PC-9 (cell line): ENCODE results near the gene SETBP1. TPM values are rescaled to one million over a fixed set of nuclear protein-coding genes. Genes with fewer than 3 reads are reported as not detected.

Experiments
- BruUV-seq: library from RNA; stranded (reverse); fragments of 400-500 nt; replicated peaks from 2 replicates; lab custom pipeline; 2021; lab: Mats Ljungman, UMichigan
- CTCF ChIA-PET: fragments of 300-600 bp; sonication (Branson Sonifier 250); formaldehyde crosslinking; loops from one replicate; lab custom pipeline; 2022; ENCODE audit warnings: antibody characterized with exemption; lab: Charles Lee
- POLR2A ChIA-PET: fragments of 300-600 bp; sonication (Branson Sonifier 250); formaldehyde crosslinking; loops from one replicate; lab custom pipeline; 2022; ENCODE audit warnings: antibody characterized with exemption; ENCODE audit not compliant: unreplicated experiment; lab: Charles Lee
- DNase-seq, 2 experiments: peaks; one replicate each; pipeline versions ENCODE4 v3.0.0 to v3.0.0-alpha.2; 2015 to 2022; ENCODE audit warnings: mixed read lengths in 1 of 2
- H2AFZ ChIP-seq: fragments of 200-600 bp; sonication (generic); 2 replicates; pipeline ENCODE4 v1.8.1; 2017; ENCODE audit warnings: antibody characterized with exemption
- H3F3A ChIP-seq: fragments of 200-600 bp; sonication (generic); 2 replicates; pipeline ENCODE4 v1.8.1; 2017; ENCODE audit warnings: antibody characterized with exemption, mild to moderate bottlenecking, low read depth; ENCODE audit not compliant: insufficient read depth
- H3K27ac ChIP-seq: fragments of 200-600 bp; sonication (generic); 2 replicates; pipeline ENCODE4 v1.6.1; 2016; ENCODE audit warnings: mixed run types
- H3K27me3 ChIP-seq: fragments of 200-600 bp; sonication (generic); 2 replicates; pipeline ENCODE4 v1.6.1; 2016; ENCODE audit warnings: low read depth, mixed run types; ENCODE audit not compliant: insufficient read depth
- H3K36me3 ChIP-seq: fragments of 200-600 bp; sonication (generic); 2 replicates; pipeline ENCODE4 v1.6.1; 2016; ENCODE audit warnings: low read depth, mixed run types
- H3K4me1 ChIP-seq: fragments of 200-600 bp; sonication (generic); replicated peaks from 2 replicates; pipeline ENCODE4 v1.6.1; 2016; ENCODE audit warnings: mixed run types; ENCODE audit not compliant: insufficient read depth
- H3K4me2 ChIP-seq: fragments of 200-600 bp; sonication (generic); 2 replicates; pipeline ENCODE4 v1.6.1; 2017; ENCODE audit warnings: mixed run types
- H3K4me3 ChIP-seq: fragments of 200-600 bp; sonication (generic); 2 replicates; pipeline ENCODE4 v1.6.1; 2016; ENCODE audit warnings: mixed run types
- H3K79me2 ChIP-seq: fragments of 200-600 bp; sonication (generic); 2 replicates; pipeline ENCODE4 v1.6.1; 2017; ENCODE audit warnings: low read depth, mixed run types
- H3K9me2 ChIP-seq: fragments of 200-600 bp; sonication (generic); 2 replicates; pipeline ENCODE4 v1.8.1; 2017; ENCODE audit warnings: mild to moderate bottlenecking; ENCODE audit not compliant: insufficient read depth
- H3K9me3 ChIP-seq: fragments of 200-600 bp; sonication (generic); 2 replicates; pipeline ENCODE4 v1.8.1; 2016; ENCODE audit warnings: low read depth; ENCODE audit not compliant: insufficient read depth
- H4K20me1 ChIP-seq: fragments of 200-600 bp; sonication (generic); 2 replicates; pipeline ENCODE4 v1.8.1; 2017; ENCODE audit not compliant: insufficient read depth
- EZH2 ChIP-seq: fragments of 200-600 bp; sonication (generic); IDR thresholded peaks from 2 replicates; pipeline ENCODE4 v1.8.0; 2017; ENCODE audit warnings: antibody characterized with exemption, low read depth
- intact Hi-C: fragments of 100-400 bp; cut with micrococcal nuclease; formaldehyde crosslinking; loops from one replicate; pipeline ENCODE4 v1.10.0; 2022; ENCODE audit not compliant: unreplicated experiment
- total RNA-seq: library from RNA; stranded (reverse); gene quantifications from 2 replicates; pipeline ENCODE4 v1.2.3, GENCODE V29; 2021
- TF ChIP-seq, protein P1 (sequence below): fragments of 200-600 bp; sonication (generic); conservative IDR thresholded peaks from 2 replicates; pipeline ENCODE4 v1.6.1; 2017; ENCODE audit warnings: mixed run types, antibody characterized with exemption, mild to moderate bottlenecking, moderate library complexity

The SETBP1 gene
- total RNA-seq, 1 experiment from 2014 or later = 9.0 TPM

DNA sequence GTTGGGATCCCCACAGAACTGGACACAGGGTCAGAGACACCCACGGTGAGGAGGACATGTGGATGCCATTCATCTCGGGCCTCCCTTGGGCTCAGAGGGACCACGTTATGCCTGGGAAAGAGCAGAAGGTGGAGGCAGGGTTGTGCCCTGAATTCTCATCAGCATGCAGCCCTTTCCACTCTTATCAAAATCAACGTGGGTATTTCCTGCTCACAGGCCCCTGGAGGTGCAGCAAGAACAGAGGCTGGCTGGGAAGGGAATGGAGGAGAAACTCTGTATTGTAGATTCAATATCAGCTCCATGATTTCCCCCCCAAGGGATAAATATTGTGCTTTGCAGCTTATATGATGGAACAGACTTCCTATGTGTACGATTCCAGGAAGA is 90.9 kb downstream of the SETBP1 start:
- Histone ChIP-seq H3K79me2 (no peaks in the 10 kb centered on the region), H3K4me1 (no peaks in the 10 kb centered on the region), H3K27me3 (no peaks in the 10 kb centered on the region), H3K27ac (no peak overlapping the region), H3F3A (no peaks in the 10 kb centered on the region), H3K4me3 (no peak overlapping the region), H4K20me1 (no peaks in the 10 kb centered on the region), H3K9me3 (no peaks in the 10 kb centered on the region), H3K9me2 (no peaks in the 10 kb centered on the region), H3K4me2 (no peak overlapping the region), H2AFZ (no peak overlapping the region), H3K36me3 (no peaks in the 10 kb centered on the region)
- CTCF ChIA-PET = no interaction called here
- POLR2A ChIA-PET = no interaction called here
- BruUV-seq = no TSS peak
- intact Hi-C loops = no loop called here
- TF ChIP-seq, protein P1, sequence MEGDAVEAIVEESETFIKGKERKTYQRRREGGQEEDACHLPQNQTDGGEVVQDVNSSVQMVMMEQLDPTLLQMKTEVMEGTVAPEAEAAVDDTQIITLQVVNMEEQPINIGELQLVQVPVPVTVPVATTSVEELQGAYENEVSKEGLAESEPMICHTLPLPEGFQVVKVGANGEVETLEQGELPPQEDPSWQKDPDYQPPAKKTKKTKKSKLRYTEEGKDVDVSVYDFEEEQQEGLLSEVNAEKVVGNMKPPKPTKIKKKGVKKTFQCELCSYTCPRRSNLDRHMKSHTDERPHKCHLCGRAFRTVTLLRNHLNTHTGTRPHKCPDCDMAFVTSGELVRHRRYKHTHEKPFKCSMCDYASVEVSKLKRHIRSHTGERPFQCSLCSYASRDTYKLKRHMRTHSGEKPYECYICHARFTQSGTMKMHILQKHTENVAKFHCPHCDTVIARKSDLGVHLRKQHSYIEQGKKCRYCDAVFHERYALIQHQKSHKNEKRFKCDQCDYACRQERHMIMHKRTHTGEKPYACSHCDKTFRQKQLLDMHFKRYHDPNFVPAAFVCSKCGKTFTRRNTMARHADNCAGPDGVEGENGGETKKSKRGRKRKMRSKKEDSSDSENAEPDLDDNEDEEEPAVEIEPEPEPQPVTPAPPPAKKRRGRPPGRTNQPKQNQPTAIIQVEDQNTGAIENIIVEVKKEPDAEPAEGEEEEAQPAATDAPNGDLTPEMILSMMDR = no peak
- no peak for TF ChIP-seq EZH2
- DNase-seq = no peak

DNA sequence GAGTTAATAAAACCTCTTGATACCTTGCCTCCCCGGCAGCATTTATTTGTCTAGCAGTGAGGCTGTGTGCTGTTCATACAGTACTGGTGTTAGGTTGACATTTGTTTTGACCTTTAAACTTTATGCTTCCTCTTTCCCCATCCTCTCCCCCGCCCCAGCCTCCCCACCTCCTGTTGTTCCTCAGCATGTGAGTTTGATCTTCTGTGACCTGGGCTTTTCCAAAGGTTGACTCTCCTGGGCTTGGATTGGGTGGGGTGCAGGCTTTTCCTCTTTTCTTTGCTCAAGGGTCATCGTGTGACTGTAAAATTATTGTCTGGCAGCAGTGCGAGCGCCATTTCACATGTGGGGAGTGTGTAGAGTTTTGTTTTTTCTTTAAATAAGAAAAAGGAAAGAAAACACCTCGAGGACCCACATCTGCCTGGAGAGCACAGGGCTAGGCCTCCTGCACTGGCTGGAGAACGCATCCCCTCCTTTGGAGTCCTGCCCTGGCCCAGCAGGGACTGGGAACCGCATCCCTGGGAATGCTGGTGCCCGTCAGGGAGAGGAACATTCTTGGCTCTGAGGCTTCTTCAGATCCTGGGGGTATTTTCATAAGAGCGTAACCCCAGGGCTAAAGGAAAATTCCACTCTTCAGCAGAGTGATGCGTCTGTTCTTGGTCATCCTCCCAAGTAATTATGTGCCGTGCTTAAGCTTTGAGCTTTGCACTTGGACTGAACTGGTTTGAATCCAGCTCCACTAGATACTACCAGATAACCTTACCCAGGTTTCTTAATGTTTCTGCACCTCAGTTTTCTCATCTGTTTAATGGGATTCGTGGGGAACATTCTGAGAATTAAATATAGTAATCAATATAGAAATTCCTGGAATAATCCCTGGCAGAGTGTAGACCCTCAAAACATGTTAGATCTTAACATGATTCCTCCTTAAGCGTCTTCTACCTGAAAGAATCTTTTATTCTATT is 91.5 kb downstream of the SETBP1 start:
- ChIA-PET CTCF (no interaction called here), POLR2A (no interaction called here)
- no peak for DNase-seq
- Histone ChIP-seq H4K20me1 (no peaks in the 10 kb centered on the region), H3K27ac (no peak overlapping the region), H3K4me1 (no peaks in the 10 kb centered on the region), H3K9me3 (no peaks in the 10 kb centered on the region), H2AFZ (no peak overlapping the region), H3K36me3 (no peaks in the 10 kb centered on the region), H3K4me2 (no peak overlapping the region), H3F3A (no peaks in the 10 kb centered on the region), H3K79me2 (no peaks in the 10 kb centered on the region), H3K9me2 (no peaks in the 10 kb centered on the region), H3K27me3 (no peaks in the 10 kb centered on the region), H3K4me3 (no peak overlapping the region)
- BruUV-seq = no TSS peak
- TF ChIP-seq EZH2 = no peak
- TF ChIP-seq, protein P1 = no peak
- intact Hi-C loops = no loop called here

DNA sequence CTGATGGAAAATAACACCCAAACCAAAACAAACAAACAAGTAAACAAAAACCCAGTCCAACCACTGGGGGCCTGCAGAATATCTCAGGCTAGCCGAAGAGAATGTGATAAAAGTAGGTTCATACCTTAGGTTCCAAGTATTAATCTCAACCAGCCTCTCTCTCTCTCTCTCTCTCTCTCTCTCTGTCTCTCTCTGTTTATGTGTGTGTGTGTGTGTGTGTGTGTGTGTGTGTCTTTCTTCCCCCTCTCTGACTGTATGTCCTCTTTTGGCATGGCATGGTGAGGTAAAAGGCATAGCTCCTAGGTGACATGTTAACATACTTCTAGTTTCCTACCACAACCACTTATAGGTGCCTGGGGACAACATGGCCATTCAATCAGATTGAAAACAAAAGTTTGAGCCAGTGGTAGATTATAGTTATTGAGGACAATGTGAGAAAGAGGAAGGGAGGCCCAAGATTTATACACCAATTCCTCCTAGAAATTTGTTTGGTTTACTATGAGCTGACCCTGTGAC is 93.0 kb downstream of the SETBP1 start:
- H3K4me3 ChIP-seq = no peak overlapping the region
- no peak for DNase-seq
- H3K27me3 ChIP-seq = no peaks in the 10 kb centered on the region
- intact Hi-C loops = no loop called here
- ChIA-PET POLR2A (no interaction called here), CTCF (interaction anchor here (0.6 kb wide), 1 partner anchor 643 kb away, joined by 8 read pairs; no protein-coding TSS in a partner anchor)
- no peaks in the 10 kb centered on the region for H3K4me1 ChIP-seq
- H3K9me3 ChIP-seq = no peaks in the 10 kb centered on the region
- H3K9me2 ChIP-seq = no peaks in the 10 kb centered on the region
- H3K36me3 ChIP-seq = no peaks in the 10 kb centered on the region
- H3K4me2 ChIP-seq = no peak overlapping the region
- no peak overlapping the region for H3K27ac ChIP-seq
- no peak for TF ChIP-seq EZH2
- TF ChIP-seq, protein P1 = no peak
- H2AFZ ChIP-seq = no peak overlapping the region
- BruUV-seq = no TSS peak
- no peaks in the 10 kb centered on the region for H4K20me1 ChIP-seq
- H3F3A ChIP-seq = no peaks in the 10 kb centered on the region
- no peaks in the 10 kb centered on the region for H3K79me2 ChIP-seq
